Keratinocyte (primary cell): ENCODE data around the gene FMN2.

Experiments
- EZH2 ChIP-seq: IDR thresholded peaks from one replicate; pipeline ENCODE4 v1.6.1; 2012; ENCODE audit warnings: inconsistent platforms, mild to moderate bottlenecking, low read length, moderate library complexity
- TF ChIP-seq, protein P1 (sequence below), 3 experiments: IDR thresholded peaks in 1 of 3; conservative IDR thresholded peaks in 1 of 3; optimal IDR thresholded peaks in 1 of 3; 2 replicates in 2 of 3; 3 replicates in 1 of 3; pipeline versions ENCODE3 to v1.5.1; 2011; ENCODE audit warnings: low read length in 3 of 3, mild to moderate bottlenecking in 3 of 3, moderate library complexity in 2 of 3, control low read depth in 1 of 3, inconsistent platforms in 1 of 3; ENCODE audit not compliant: insufficient read depth in 2 of 3; ENCODE audit errors: extremely low read depth in 1 of 3

DNA sequence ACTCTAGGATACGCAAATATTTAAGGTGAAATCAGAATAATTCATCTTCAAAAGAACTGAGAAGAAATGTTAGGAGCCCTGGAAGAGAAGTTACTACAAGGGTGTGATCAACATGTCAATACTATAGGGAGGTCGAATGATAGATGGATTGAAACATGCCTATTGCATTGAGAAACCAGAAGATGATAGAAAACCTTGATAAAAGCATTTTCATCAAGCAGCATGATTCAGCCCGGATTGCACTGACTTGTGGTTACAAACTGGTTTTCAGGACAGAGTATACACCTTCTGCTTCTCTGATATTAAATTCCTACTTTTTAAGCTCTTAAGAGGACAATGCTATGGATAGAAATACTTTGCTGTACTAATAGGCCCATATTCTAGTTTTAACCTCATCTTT is 164.2 kb downstream of the FMN2 start:
- TF ChIP-seq, protein P1, sequence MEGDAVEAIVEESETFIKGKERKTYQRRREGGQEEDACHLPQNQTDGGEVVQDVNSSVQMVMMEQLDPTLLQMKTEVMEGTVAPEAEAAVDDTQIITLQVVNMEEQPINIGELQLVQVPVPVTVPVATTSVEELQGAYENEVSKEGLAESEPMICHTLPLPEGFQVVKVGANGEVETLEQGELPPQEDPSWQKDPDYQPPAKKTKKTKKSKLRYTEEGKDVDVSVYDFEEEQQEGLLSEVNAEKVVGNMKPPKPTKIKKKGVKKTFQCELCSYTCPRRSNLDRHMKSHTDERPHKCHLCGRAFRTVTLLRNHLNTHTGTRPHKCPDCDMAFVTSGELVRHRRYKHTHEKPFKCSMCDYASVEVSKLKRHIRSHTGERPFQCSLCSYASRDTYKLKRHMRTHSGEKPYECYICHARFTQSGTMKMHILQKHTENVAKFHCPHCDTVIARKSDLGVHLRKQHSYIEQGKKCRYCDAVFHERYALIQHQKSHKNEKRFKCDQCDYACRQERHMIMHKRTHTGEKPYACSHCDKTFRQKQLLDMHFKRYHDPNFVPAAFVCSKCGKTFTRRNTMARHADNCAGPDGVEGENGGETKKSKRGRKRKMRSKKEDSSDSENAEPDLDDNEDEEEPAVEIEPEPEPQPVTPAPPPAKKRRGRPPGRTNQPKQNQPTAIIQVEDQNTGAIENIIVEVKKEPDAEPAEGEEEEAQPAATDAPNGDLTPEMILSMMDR (optimal IDR thresholded peaks at IDR 0.05 in 1 of 3, IDR thresholded peaks at IDR 0.05 in 1 of 3, conservative IDR thresholded peaks at IDR 0.05 in 1 of 3; ENCODE audit: extremely low read depth in 1 of 3, insufficient read depth in 2 of 3, low read length in 3 of 3) = no peak
- TF ChIP-seq EZH2 = no peak
